Stimulated activated CD8-positive, alpha-beta memory T cell treated with anti-CD3 and anti-CD28 coated beads, Interleukin-15, amount 100 ng/mL, for 24 hours (primary cell): ENCODE measurements around the gene ST3GAL5.
"Not testable (repeated sequence)": the region's sequence is repeated elsewhere in the genome, so short reads cannot be mapped to it uniquely, and the experiment has no call there.

Experiments
- DNase-seq: peaks from one replicate; pipeline ENCODE4 v3.0.0-alpha.2; 2020; ENCODE audit warnings: low read depth

The ST3GAL5 gene

GRCh38 chr2:85888684-85889626 lies at the start of gene ST3GAL5:
Gene ST3GAL5, minus strand, starts transcription at chr2:85888990. Its CDS starts 85 bp downstream, at chr2:85888905.
- peak; percentile 94 for DNase-seq

GRCh38 chr2:85938456-85938855 lies 49.7 kb upstream of the ST3GAL5 start:
- DNase-seq: no peak

GRCh38 chr2:85937069-85937439 lies 48.3 kb upstream of the ST3GAL5 start:
- no peak for DNase-seq

GRCh38 chr2:85936421-85937068 lies 47.8 kb upstream of the ST3GAL5 start:
- DNase-seq: no peak

- DNase-seq: no peak
Observed at GRCh38 chr2:85935746-85936208, 47.0 kb upstream of the ST3GAL5 start.

GRCh38 chr2:85935170-85935745 lies 46.5 kb upstream of the ST3GAL5 start:
- no peak for DNase-seq

- no peak for DNase-seq
Observed at GRCh38 chr2:85933753-85934594, 45.2 kb upstream of the ST3GAL5 start.

GRCh38 chr2:85931151-85931550 lies 42.4 kb upstream of the ST3GAL5 start:
- not testable (repeated sequence) for DNase-seq

GRCh38 chr2:85930129-85931124 lies 41.6 kb upstream of the ST3GAL5 start:
- no peak for DNase-seq

- DNase-seq: no peak
Observed at GRCh38 chr2:85929096-85930050, 40.6 kb upstream of the ST3GAL5 start.

GRCh38 chr2:85926931-85927661 lies 38.3 kb upstream of the ST3GAL5 start:
- DNase-seq: no peak

- no peak for DNase-seq
Observed at GRCh38 chr2:85926526-85926925, 37.7 kb upstream of the ST3GAL5 start.

GRCh38 chr2:85925216-85925671 lies 36.5 kb upstream of the ST3GAL5 start:
- DNase-seq: no peak

- no peak for DNase-seq
Observed at GRCh38 chr2:85924522-85924921, 35.7 kb upstream of the ST3GAL5 start.

GRCh38 chr2:85922199-85922598 lies 33.4 kb upstream of the ST3GAL5 start:
- DNase-seq: no peak

GRCh38 chr2:85921659-85922058 lies 32.9 kb upstream of the ST3GAL5 start:
- no peak for DNase-seq

GRCh38 chr2:85920810-85921545 lies 32.2 kb upstream of the ST3GAL5 start:
- no peak for DNase-seq
